Panc1 (cell line): ENCODE results near the gene ACTR3. TPM values are rescaled to one million over a fixed set of nuclear protein-coding genes. Genes with fewer than 3 reads are reported as not detected.

Experiments used
- ATAC-seq: fragments of 200-7000 bp; cut with Tn5 transposase; 2 replicates; pipeline ENCODE4 v1.9.1; 2020; ENCODE audit warnings: mild to moderate bottlenecking, moderate library complexity
- BruUV-seq: library from RNA; stranded (reverse); fragments of 400-500 nt; replicated peaks from 2 replicates; lab custom pipeline; 2021; lab: Mats Ljungman, UMichigan
- CTCF ChIA-PET: fragments of 300-600 bp; sonication (Branson Sonifier 250); formaldehyde crosslinking; loops from one replicate; lab custom pipeline; 2022; ENCODE audit warnings: antibody characterized with exemption; lab: Charles Lee
- POLR2A ChIA-PET: fragments of 300-600 bp; sonication (Branson Sonifier 250); formaldehyde crosslinking; loops from one replicate; lab custom pipeline; 2022; ENCODE audit warnings: antibody characterized with exemption; lab: Charles Lee
- DNase-seq: peaks from one replicate; pipeline ENCODE4 v3.0.0-alpha.2; 2010; ENCODE audit warnings: low read depth, low spot score
- H3K27ac ChIP-seq: 2 replicates; pipeline ENCODE4 v1.5.1; 2011; ENCODE audit warnings: mild to moderate bottlenecking, low read length, inconsistent platforms
- H3K27me3 ChIP-seq: fragments of 200-500 bp; sonication (Bioruptor generic); 2 replicates; pipeline ENCODE4 v1.6.0; 2014; ENCODE audit warnings: low read length, inconsistent platforms; ENCODE audit not compliant: control insufficient read depth, insufficient read depth
- H3K36me3 ChIP-seq: fragments of 200-500 bp; sonication (Bioruptor generic); 2 replicates; pipeline ENCODE4 v1.5.1; 2014; ENCODE audit warnings: inconsistent platforms, mild to moderate bottlenecking, low read length, moderate library complexity; ENCODE audit not compliant: control insufficient read depth, insufficient read depth
- H3K4me1 ChIP-seq: 2 replicates; pipeline ENCODE4 v1.5.1; 2011; ENCODE audit warnings: inconsistent platforms, mild to moderate bottlenecking, low read length, moderate library complexity; ENCODE audit not compliant: control insufficient read depth, insufficient read depth
- H3K4me3 ChIP-seq, 2 experiments: 2 replicates each; pipeline ENCODE4 v1.5.1; 2011 to 2012; ENCODE audit warnings: low read depth in 2 of 2, low read length in 2 of 2, mild to moderate bottlenecking in 2 of 2, inconsistent platforms in 1 of 2, moderate library complexity in 1 of 2
- H3K9me3 ChIP-seq: fragments of 200-500 bp; sonication (Bioruptor generic); 2 replicates; pipeline ENCODE4 v1.5.1; 2014; ENCODE audit warnings: low read depth, mild to moderate bottlenecking, inconsistent platforms, low read length, moderate library complexity; ENCODE audit not compliant: control insufficient read depth, insufficient read depth
- POLR2AphosphoS5 ChIP-seq: IDR thresholded peaks from 2 replicates; pipeline ENCODE4 v1.6.1; 2012; ENCODE audit warnings: mild to moderate bottlenecking, low read depth, low read length, moderate library complexity
- SIN3A ChIP-seq: IDR thresholded peaks from 2 replicates; pipeline ENCODE4 v1.6.1; 2012; ENCODE audit warnings: low read depth, mild to moderate bottlenecking, low read length, moderate library complexity, borderline replicate concordance; ENCODE audit not compliant: insufficient read depth
- TCF7L2 ChIP-seq: IDR thresholded peaks from 2 replicates; pipeline ENCODE4 v1.6.1; 2011; ENCODE audit warnings: mild to moderate bottlenecking, low read depth, low read length, inconsistent platforms
- in situ Hi-C: cut with HindIII; loops from 2 replicates; pipeline ENCODE4 v1.10.0; 2016; ENCODE audit warnings: low sequenced_read_pairs, low pct_unique_long_range_greater_than_20kb
- intact Hi-C: fragments of 100-400 bp; cut with micrococcal nuclease; formaldehyde crosslinking; loops from one replicate; pipeline ENCODE4 v1.10.0; 2022; ENCODE audit not compliant: unreplicated experiment
- total RNA-seq: library from RNA; stranded (reverse); gene quantifications from one replicate; pipeline ENCODE4 v1.2.1, GENCODE V29; 2021; ENCODE audit not compliant: unreplicated experiment
- TF ChIP-seq, protein P1 (sequence below), 2 experiments: IDR thresholded peaks; 2 replicates each; pipeline ENCODE4 v1.6.1; 2011 to 2012; ENCODE audit warnings: low read depth in 2 of 2, control low read depth in 1 of 2, low read length in 1 of 2, mild to moderate bottlenecking in 1 of 2, moderate library complexity in 1 of 2; ENCODE audit not compliant: insufficient read depth in 1 of 2
- TF ChIP-seq, protein P2 (sequence below): fragments of 450-650 bp; IDR thresholded peaks from 2 replicates; pipeline ENCODE4 v1.5.1; 2017; ENCODE audit warnings: mild to moderate bottlenecking

Gene ACTR3
- total RNA-seq, 1 experiment from 2014 or later, result 347 TPM

DNA sequence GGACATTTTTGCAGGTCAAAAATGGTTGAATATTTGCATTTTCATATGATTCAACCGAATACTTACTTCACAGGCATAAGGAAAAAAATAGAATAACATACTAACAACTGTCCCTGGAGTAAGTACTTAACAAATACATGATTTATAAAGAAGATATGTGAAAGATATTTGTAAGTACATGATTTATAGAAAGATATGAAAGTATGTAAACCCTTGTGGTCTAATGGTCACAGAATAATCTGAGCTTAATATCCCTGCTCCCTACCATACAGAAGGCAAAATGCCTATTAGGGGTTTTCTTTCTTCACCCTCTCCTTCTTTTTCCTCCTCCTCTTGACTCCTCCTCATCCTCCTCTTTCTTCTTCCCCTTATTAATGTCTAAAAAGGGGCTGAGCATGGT lies 20.6 kb upstream of the ACTR3 start:
- ChIA-PET POLR2A (interaction anchor here (0.6 kb wide), 1 partner anchor 50 kb away, joined by 3 read pairs; no protein-coding TSS in a partner anchor), CTCF (no interaction called here)
- Histone ChIP-seq H3K27me3 (no peaks in the 10 kb centered on the region), H3K36me3 (no peaks in the 10 kb centered on the region), H3K4me3 (no peak overlapping the region), H3K4me1 (no peaks in the 10 kb centered on the region), H3K27ac (no peak overlapping the region), H3K9me3 (no peaks in the 10 kb centered on the region)
- no peak for DNase-seq
- in situ Hi-C loops (no loop called here), intact Hi-C loops (no loop called here)
- no peak for TF ChIP-seq TCF7L2
- BruUV-seq, result no TSS peak
- no peak for ATAC-seq

DNA sequence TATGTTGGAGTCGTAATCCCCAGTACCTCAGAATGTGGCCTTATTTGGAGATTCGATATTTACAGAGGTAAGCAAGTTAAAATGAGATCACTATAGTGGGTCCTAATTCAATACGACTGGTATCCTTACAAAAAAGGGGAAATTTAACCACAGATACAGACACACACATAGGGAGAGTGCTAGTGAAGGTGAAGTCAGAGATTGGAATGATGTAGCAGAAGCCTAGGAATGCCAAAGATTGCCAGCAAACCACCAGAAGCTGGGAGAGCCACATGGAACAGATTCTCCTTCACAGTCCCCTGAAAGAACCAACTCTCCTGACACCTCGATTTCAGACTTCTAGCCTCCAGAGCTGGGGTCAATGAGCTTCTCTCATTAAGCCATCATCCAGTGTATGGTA lies 17.7 kb upstream of the ACTR3 start:
- CTCF ChIA-PET, result no interaction called here

DNA sequence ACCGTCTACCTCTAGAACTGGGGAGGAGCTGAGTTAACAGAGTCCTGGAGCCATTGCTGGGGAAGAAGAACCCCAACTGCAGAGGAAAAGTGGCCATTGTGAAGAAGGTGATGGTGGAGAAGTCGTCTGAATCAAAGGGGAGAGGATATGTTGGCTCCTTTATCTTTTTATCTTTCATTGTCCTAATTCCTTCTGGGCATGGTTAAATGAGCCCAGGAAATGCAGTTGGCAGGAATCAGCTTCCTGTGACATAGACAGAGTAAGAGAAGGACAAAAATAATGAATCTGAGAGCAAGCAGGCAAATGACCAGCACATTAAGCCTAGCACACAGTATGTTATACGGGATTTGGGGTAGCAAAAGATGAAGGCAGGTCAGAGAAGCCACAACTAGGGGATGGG lies 16.0 kb upstream of the ACTR3 start:
- ChIA-PET POLR2A (no interaction called here), CTCF (no interaction called here)
- Histone ChIP-seq H3K9me3 (no peaks in the 10 kb centered on the region), H3K27ac (no peak overlapping the region), H3K4me1 (peaks cover 11% of the 10 kb centered on the region), H3K27me3 (no peaks in the 10 kb centered on the region), H3K36me3 (no peaks in the 10 kb centered on the region), H3K4me3 (no peak overlapping the region)
- no peak for DNase-seq
- no TSS peak for BruUV-seq
- intact Hi-C loops, result no loop called here
- no peak for TF ChIP-seq SIN3A
- TF ChIP-seq, protein P1, sequence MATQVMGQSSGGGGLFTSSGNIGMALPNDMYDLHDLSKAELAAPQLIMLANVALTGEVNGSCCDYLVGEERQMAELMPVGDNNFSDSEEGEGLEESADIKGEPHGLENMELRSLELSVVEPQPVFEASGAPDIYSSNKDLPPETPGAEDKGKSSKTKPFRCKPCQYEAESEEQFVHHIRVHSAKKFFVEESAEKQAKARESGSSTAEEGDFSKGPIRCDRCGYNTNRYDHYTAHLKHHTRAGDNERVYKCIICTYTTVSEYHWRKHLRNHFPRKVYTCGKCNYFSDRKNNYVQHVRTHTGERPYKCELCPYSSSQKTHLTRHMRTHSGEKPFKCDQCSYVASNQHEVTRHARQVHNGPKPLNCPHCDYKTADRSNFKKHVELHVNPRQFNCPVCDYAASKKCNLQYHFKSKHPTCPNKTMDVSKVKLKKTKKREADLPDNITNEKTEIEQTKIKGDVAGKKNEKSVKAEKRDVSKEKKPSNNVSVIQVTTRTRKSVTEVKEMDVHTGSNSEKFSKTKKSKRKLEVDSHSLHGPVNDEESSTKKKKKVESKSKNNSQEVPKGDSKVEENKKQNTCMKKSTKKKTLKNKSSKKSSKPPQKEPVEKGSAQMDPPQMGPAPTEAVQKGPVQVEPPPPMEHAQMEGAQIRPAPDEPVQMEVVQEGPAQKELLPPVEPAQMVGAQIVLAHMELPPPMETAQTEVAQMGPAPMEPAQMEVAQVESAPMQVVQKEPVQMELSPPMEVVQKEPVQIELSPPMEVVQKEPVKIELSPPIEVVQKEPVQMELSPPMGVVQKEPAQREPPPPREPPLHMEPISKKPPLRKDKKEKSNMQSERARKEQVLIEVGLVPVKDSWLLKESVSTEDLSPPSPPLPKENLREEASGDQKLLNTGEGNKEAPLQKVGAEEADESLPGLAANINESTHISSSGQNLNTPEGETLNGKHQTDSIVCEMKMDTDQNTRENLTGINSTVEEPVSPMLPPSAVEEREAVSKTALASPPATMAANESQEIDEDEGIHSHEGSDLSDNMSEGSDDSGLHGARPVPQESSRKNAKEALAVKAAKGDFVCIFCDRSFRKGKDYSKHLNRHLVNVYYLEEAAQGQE (IDR thresholded peaks at IDR 0.05; ENCODE audit: insufficient read depth in 1 of 2, low read depth in 2 of 2, low read length in 1 of 2), result no peak
- no peak for TF ChIP-seq TCF7L2
- TF ChIP-seq, protein P2, sequence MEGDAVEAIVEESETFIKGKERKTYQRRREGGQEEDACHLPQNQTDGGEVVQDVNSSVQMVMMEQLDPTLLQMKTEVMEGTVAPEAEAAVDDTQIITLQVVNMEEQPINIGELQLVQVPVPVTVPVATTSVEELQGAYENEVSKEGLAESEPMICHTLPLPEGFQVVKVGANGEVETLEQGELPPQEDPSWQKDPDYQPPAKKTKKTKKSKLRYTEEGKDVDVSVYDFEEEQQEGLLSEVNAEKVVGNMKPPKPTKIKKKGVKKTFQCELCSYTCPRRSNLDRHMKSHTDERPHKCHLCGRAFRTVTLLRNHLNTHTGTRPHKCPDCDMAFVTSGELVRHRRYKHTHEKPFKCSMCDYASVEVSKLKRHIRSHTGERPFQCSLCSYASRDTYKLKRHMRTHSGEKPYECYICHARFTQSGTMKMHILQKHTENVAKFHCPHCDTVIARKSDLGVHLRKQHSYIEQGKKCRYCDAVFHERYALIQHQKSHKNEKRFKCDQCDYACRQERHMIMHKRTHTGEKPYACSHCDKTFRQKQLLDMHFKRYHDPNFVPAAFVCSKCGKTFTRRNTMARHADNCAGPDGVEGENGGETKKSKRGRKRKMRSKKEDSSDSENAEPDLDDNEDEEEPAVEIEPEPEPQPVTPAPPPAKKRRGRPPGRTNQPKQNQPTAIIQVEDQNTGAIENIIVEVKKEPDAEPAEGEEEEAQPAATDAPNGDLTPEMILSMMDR, result no peak
- TF ChIP-seq POLR2AphosphoS5, result no peak
- no peak for ATAC-seq
- in situ Hi-C loops, result no loop called here

More for the DNA sequence above, 17.7 kb upstream of the ACTR3 start:
- Histone ChIP-seq H3K4me1 (no peaks in the 10 kb centered on the region), H3K27me3 (no peaks in the 10 kb centered on the region), H3K9me3 (no peaks in the 10 kb centered on the region), H3K4me3 (no peak overlapping the region), H3K27ac (no peak overlapping the region), H3K36me3 (no peaks in the 10 kb centered on the region)
- TF ChIP-seq TCF7L2, result no peak
- TF ChIP-seq, protein P1 (IDR thresholded peaks at IDR 0.05; ENCODE audit: insufficient read depth in 1 of 2, low read depth in 2 of 2, low read length in 1 of 2), result no peak
- no peak for TF ChIP-seq POLR2AphosphoS5
- no peak for TF ChIP-seq SIN3A
- TF ChIP-seq, protein P2, result no peak
- in situ Hi-C loops (no loop called here), intact Hi-C loops (no loop called here)
- DNase-seq (no peak), ATAC-seq (no peak)
- no TSS peak for BruUV-seq
- POLR2A ChIA-PET, result no interaction called here
